ENCODE results near the gene GLMP. TPM values are rescaled to one million over a fixed set of nuclear protein-coding genes. Genes with fewer than 3 reads are reported as not detected.

GLMP gene
- total RNA-seq, 6 experiments from 2014 or later: 34.7 to 72.0 (median 55.7) TPM

- peak overlapping the region in 2 of 3 donors; percentile 85 to 87 for H3K4me3 ChIP-seq
- 18% methylated on average over 7 of the region's 8 CpGs for WGBS (ENCODE audit: insufficient coverage, low coverage, low lambda C conversion rate, missing lambda C conversion rate)
- peak in 1 of 4 donors; percentile 15 for ATAC-seq
- peak overlapping the region in 1 of 3 donors; percentile 88 for H3K27ac ChIP-seq
- intact Hi-C loops (cut with DNase I): no loop called here
- no peaks in the 10 kb centered on the region for H3K27me3 ChIP-seq
- DNase-seq: peak in 2 of 3 donors; percentile 34 to 44
- TF ChIP-seq CTCF (IDR thresholded peaks at IDR 0.05) (no peak), POLR2A (IDR thresholded peaks at IDR 0.05) (no peak)
- H3K4me1 ChIP-seq: peaks cover 0 to 40% (median 9%) of the 10 kb centered on the region in 4 donors
- H3K9me3 ChIP-seq: no peaks in the 10 kb centered on the region
- peaks cover 3 to 16% (median 6%) of the 10 kb centered on the region in 4 donors for H3K36me3 ChIP-seq
Observed at GRCh38 chr1:156281281-156281680, 14.2 kb downstream of the GLMP start.

GRCh38 chr1:156279837-156280236 is 15.6 kb downstream of the GLMP start:
- no peak overlapping the region for H3K4me3 ChIP-seq
- no peaks in the 10 kb centered on the region for H3K27me3 ChIP-seq
- no peak for TF ChIP-seq POLR2A (IDR thresholded peaks at IDR 0.05)
- TF ChIP-seq CTCF (IDR thresholded peaks at IDR 0.05): no peak
- intact Hi-C loops (cut with DNase I): no loop called here
- H3K9me3 ChIP-seq: no peaks in the 10 kb centered on the region
- H3K4me1 ChIP-seq: peaks cover 0 to 54% (median 9%) of the 10 kb centered on the region in 4 donors
- WGBS (ENCODE audit: insufficient coverage, low coverage, low lambda C conversion rate, missing lambda C conversion rate): 85% methylated on average over 3 of the region's 3 CpGs
- no peak for DNase-seq
- peaks cover 6 to 28% (median 13%) of the 10 kb centered on the region in 4 donors for H3K36me3 ChIP-seq
- no peak for ATAC-seq
- no peak overlapping the region for H3K27ac ChIP-seq

- Histone ChIP-seq H3K4me1 (peaks cover 0 to 46% (median 6%) of the 10 kb centered on the region in 4 donors), H3K36me3 (peaks cover 9 to 56% (median 30%) of the 10 kb centered on the region in 4 donors), H3K9me3 (no peaks in the 10 kb centered on the region), H3K27me3 (no peaks in the 10 kb centered on the region), H3K27ac (peak overlapping the region in 1 of 3 donors; percentile 65), H3K4me3 (peak overlapping the region in 1 of 3 donors; percentile 8)
- no peak for TF ChIP-seq CTCF (IDR thresholded peaks at IDR 0.05)
- ATAC-seq: peak; percentile 80 to 94 (median 90)
- intact Hi-C loops (cut with DNase I): no loop called here
- DNase-seq: peak; percentile 40 to 75 (median 73)
- WGBS (ENCODE audit: insufficient coverage, low coverage, low lambda C conversion rate, missing lambda C conversion rate): 29% methylated on average over 6 of the region's 6 CpGs
Observed at GRCh38 chr1:156276966-156277381, 18.5 kb downstream of the GLMP start.

GRCh38 chr1:156276532-156276931 is 18.9 kb downstream of the GLMP start:
- peaks cover 9 to 60% (median 30%) of the 10 kb centered on the region in 4 donors for H3K36me3 ChIP-seq
- H3K9me3 ChIP-seq: no peaks in the 10 kb centered on the region
- TF ChIP-seq POLR2A (IDR thresholded peaks at IDR 0.05): no peak
- no peak for TF ChIP-seq CTCF (IDR thresholded peaks at IDR 0.05)
- H3K27me3 ChIP-seq: no peaks in the 10 kb centered on the region
- peak in 2 of 4 donors; percentile 53 to 63 for ATAC-seq
- H3K4me1 ChIP-seq: peaks cover 0 to 46% (median 5%) of the 10 kb centered on the region in 4 donors
- peak overlapping the region in 1 of 3 donors; percentile 65 for H3K27ac ChIP-seq
- no peak for DNase-seq
- peak overlapping the region in 1 of 3 donors; percentile 8 for H3K4me3 ChIP-seq
- intact Hi-C loops (cut with DNase I): no loop called here
